HepG2 (cell line): ENCODE results near the gene BRAF.

Source experiments
- FOXK1 ChIP-seq: sonication (generic); formaldehyde crosslinking; IDR thresholded peaks from 2 replicates; pipeline ENCODE4 v1.4.0; 2020; ENCODE audit warnings: low read depth, missing genetic modification reagents, borderline replicate concordance
- JUND ChIP-seq: sonication (generic); formaldehyde crosslinking; IDR thresholded peaks from 2 replicates; pipeline ENCODE4 v1.8.0; 2022; ENCODE audit warnings: mild to moderate bottlenecking, missing genetic modification reagents
- MTA1 ChIP-seq: sonication (generic); formaldehyde crosslinking; IDR thresholded peaks from 2 replicates; pipeline ENCODE4 v1.4.0; 2020; ENCODE audit warnings: missing genetic modification reagents, mild to moderate bottlenecking, borderline replicate concordance
- NCOR1 ChIP-seq: fragments of 200-600 bp; sonication (generic); IDR thresholded peaks from 2 replicates; pipeline ENCODE4 v1.7.0; 2017; ENCODE audit warnings: antibody characterized with exemption, low read length, borderline replicate concordance
- RXRA ChIP-seq: sonication (generic); formaldehyde crosslinking; IDR thresholded peaks from 2 replicates; pipeline ENCODE4 v1.5.1; 2020; ENCODE audit warnings: missing genetic modification reagents
- ZNF530 ChIP-seq: sonication (generic); formaldehyde crosslinking; IDR thresholded peaks from 2 replicates; pipeline ENCODE4 v1.5.0; 2020; ENCODE audit warnings: low read depth, mild to moderate bottlenecking, missing genetic modification reagents

DNA sequence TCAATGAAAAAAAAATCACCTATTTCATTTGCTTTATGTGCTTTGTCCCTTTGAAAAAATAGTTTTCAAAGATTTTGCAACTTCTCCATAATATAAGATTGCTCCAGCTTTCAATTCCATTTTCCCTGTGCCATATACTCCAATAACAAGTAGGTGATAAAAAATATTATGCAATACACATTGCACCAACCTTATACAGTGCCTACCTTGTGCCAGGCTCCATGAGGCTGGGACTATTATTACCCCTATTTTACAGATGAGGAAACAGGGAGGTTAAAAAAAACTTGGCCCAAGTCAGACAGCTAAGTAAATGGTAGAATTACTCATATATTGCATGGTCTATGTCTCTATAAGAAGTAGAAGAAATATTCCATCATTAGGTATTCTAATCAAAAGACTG is 57.8 kb downstream of the BRAF start:
- TF ChIP-seq JUND (CRISPR knock-in tag) (no peak), NCOR1 (no peak), RXRA (CRISPR knock-in tag) (no peak), ZNF530 (no peak), MTA1 (CRISPR knock-in tag) (no peak), FOXK1 (no peak)
